ENCODE measurements around the gene C6orf47. TPM values are rescaled to one million over a fixed set of nuclear protein-coding genes. Genes with fewer than 3 reads are reported as not detected.

C6orf47 gene
- total and polyA plus RNA-seq, 2 donors (not counting 3 experiments of a cell fraction or from before 2014, with no cell fraction given) = 5.8 to 12.8 TPM

DNA sequence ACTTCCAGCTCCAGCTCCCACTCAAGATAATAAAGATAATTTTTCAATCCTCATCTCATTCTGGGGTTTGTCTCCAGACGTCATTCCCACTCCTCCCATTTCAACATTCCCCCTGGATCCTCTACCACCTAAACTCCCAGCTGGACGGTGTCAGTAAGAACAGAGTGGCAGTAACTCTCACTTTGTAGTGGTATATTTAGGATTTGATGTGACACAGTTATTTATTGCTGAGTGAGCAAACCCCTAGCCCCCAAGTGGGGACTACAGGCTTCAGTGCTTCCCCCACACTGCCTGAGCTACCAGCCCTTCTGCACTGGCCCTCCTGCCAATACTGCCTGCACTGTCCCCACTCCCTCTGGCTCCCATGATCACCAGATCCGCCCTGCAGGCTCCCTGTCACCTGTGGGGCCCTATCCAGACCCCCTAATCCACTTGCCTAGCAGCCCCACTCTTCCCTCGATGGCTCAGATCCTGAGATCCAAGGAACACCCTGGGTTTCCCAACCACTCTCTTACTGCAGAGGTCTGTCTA, 2.4 kb downstream of the C6orf47 start:
- no TSS peak for BruUV-seq (replicated peaks)
- intact Hi-C loops (cut with micrococcal nuclease) (no loop called here), dilution Hi-C loops (cut with MboI; ENCODE audit: extremely low pct_ligation_motif_present, low sequenced_read_pairs) (no loop called here)
- Histone ChIP-seq H3K9me3 (replicated peaks; ENCODE audit: control insufficient read depth, insufficient read depth, low read length) (no peaks in the 10 kb centered on the region), H3K27me3 (ENCODE audit: control insufficient read depth in 2 of 2, insufficient read depth in 2 of 2, low read length in 2 of 2) (no peaks in the 10 kb centered on the region), H3K9me1 (replicated peaks; ENCODE audit: control insufficient read depth, extremely low read depth, insufficient read depth, low read length) (no peaks in the 10 kb centered on the region), H3K36me3 (ENCODE audit: control insufficient read depth in 2 of 2, extremely low read depth in 1 of 2, insufficient read depth in 2 of 2, low read length in 2 of 2) (peaks cover 3 to 4% of the 10 kb centered on the region in 2 experiments), H3K27ac (ENCODE audit: insufficient read depth, low read depth, low read length) (no peak overlapping the region), H3K9ac (replicated peaks; ENCODE audit: extremely low read depth, insufficient read depth, low read length) (no peak overlapping the region), H2AFZ (ENCODE audit: low read depth, low read length) (no peak overlapping the region), H4K20me1 (replicated peaks; ENCODE audit: control insufficient read depth, extremely low read depth, insufficient read depth, low read length) (no peaks in the 10 kb centered on the region), H3K4me1 (ENCODE audit: control insufficient read depth, extremely low read depth, insufficient read depth, low read length) (peaks cover 30% of the 10 kb centered on the region), H3K4me2 (ENCODE audit: insufficient read depth, low read length) (no peak overlapping the region), H3K79me2 (ENCODE audit: control insufficient read depth, insufficient read depth, low read length) (peaks cover 22% of the 10 kb centered on the region), H3K4me3 (replicated peaks in 1 of 3; ENCODE audit: insufficient read depth in 1 of 3, low read depth in 1 of 3, low read length in 3 of 3) (no peak overlapping the region)
- FAIRE-seq = no peak
- no peak for DNase-seq (ENCODE audit: low read depth, low spot score)
- CTCF ChIA-PET = interaction anchor here (0.6 kb wide), 1 partner anchor 107 kb away, joined by 3 read pairs; no protein-coding TSS in a partner anchor
- POLR2A ChIA-PET = interaction anchor here (0.9 kb wide), 1 partner anchor 157 kb away, joined by 4 read pairs; the partner anchor contains the start of genes HSPA1A and HSPA1L
- TF ChIP-seq JUN (IDR thresholded peaks at IDR 0.05; ENCODE audit: borderline replicate concordance, insufficient read depth, insufficient read length, low read depth) (no peak), FOS (IDR thresholded peaks at IDR 0.05; ENCODE audit: borderline replicate concordance, insufficient read depth, low read length) (no peak), MAX (IDR thresholded peaks at IDR 0.05; ENCODE audit: insufficient read depth, insufficient read length) (no peak), MYC (IDR thresholded peaks at IDR 0.05; ENCODE audit: low read depth, low read length) (no peak), POLR2AphosphoS5 (IDR thresholded peaks at IDR 0.05; ENCODE audit: insufficient read depth, low read depth, low read length) (no peak), EZH2 (IDR thresholded peaks at IDR 0.05; ENCODE audit: borderline replicate concordance, low read depth, low read length, severe bottlenecking) (no peak), CTCF (IDR thresholded peaks at IDR 0.05; ENCODE audit: extremely low read depth in 1 of 2, insufficient read depth in 1 of 2, low read depth in 1 of 2, low read length in 2 of 2) (no peak), POLR2A (IDR thresholded peaks at IDR 0.05; ENCODE audit: low read depth, low read length) (no peak), GATA2 (IDR thresholded peaks at IDR 0.05; ENCODE audit: insufficient read depth, insufficient read length, low read depth, low read length) (no peak)

Measured in endothelial cell of umbilical vein (primary cell).